OCI-LY7 (cell line): ENCODE measurements around the gene KPTN.

Experiments
- EZH2phosphoT487 ChIP-seq: fragments of 200-600 bp; sonication (generic); IDR thresholded peaks from 2 replicates; pipeline ENCODE4 v1.6.1; 2018; ENCODE audit warnings: low read depth, borderline replicate concordance, mild to moderate bottlenecking, mixed run types, antibody characterized with exemption, low read length, moderate library complexity, mixed read lengths
- TF ChIP-seq, protein P1 (sequence below): fragments of 200-600 bp; sonication (generic); conservative IDR thresholded peaks from 2 replicates; pipeline ENCODE4 v1.5.1; 2014; ENCODE audit warnings: mild to moderate bottlenecking, antibody characterized with exemption, low read length, moderate library complexity, mixed read lengths

DNA sequence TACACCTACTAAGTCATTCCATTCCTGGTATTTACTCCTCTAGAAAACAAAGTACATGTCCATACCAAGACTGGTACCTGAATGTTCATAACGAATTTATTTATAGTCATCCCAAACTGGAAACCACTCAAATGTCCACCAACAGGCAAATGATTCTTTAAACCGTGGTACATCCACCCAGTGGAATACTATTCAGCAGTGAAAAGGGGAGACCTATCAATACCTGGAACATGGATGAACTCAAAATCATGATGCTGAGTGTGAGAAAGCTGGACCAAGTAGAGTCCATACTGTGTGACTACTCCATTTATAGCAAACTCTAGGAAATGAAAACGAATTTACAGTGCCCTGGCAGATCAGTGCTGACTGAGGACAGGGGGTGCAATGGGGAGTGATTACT is 42.8 kb upstream of the KPTN start:
- TF ChIP-seq, protein P1, sequence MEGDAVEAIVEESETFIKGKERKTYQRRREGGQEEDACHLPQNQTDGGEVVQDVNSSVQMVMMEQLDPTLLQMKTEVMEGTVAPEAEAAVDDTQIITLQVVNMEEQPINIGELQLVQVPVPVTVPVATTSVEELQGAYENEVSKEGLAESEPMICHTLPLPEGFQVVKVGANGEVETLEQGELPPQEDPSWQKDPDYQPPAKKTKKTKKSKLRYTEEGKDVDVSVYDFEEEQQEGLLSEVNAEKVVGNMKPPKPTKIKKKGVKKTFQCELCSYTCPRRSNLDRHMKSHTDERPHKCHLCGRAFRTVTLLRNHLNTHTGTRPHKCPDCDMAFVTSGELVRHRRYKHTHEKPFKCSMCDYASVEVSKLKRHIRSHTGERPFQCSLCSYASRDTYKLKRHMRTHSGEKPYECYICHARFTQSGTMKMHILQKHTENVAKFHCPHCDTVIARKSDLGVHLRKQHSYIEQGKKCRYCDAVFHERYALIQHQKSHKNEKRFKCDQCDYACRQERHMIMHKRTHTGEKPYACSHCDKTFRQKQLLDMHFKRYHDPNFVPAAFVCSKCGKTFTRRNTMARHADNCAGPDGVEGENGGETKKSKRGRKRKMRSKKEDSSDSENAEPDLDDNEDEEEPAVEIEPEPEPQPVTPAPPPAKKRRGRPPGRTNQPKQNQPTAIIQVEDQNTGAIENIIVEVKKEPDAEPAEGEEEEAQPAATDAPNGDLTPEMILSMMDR = no peak
- no peak for TF ChIP-seq EZH2phosphoT487
